GM19238 (cell line): Measurements from ENCODE around the gene CHRNA4.

Experiments used
- DNase-seq: peaks from one replicate; pipeline ENCODE4 v3.0.0; 2011; ENCODE audit warnings: low spot score; ENCODE audit not compliant: insufficient read length

Gene CHRNA4

GRCh38 chr20:63321148-63321831 lies 39.9 kb downstream of the CHRNA4 start:
- DNase-seq: no peak

DNA sequence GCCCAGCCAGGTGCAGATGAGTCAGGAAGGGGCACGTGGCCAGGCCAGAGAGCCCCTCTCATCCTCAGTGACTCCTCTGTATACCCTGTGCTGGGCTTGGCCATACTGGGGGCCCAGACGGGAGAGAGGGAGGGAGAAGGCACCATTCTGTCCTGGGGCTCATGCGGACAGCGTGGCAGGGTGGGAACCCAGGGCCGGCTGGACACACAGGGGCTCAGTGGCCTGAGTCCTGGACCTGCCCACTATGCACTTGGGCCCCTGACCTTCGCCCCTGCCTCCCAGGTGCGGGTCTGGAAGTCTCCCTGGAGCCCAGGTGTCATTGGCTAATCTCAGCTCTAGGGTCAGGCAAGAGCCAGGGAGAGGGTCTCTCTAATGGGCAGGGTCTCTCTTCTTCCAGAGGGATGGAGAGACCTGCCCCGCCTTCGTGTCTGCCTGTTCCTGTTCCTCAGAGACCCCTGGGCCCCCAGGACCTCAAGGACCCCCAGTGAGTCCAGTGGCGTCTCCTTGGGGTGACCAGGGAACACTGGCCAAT lies 40.5 kb downstream of the CHRNA4 start:
- no peak for DNase-seq

DNA sequence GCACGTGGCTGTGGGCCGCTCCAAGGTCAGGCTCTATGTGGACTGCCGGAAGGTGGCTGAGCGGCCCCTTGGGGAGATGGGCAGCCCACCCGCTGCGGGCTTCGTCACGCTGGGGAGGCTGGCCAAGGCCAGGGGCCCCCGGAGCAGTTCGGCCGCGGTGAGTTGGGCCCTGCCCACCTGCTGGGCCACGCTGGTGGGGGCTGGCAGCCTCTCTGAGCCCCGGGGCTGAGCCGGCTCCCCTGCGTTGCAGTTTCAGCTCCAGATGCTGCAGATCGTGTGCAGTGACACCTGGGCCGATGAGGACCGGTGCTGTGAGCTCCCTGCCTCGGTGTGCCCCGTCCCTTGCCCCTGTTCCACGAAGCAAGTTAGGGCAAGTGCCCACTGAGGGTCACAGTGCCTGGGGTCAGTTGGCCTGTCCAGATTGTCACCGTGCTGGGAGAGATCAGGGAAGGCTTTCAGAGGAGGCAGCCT lies 41.1 kb downstream of the CHRNA4 start:
- no peak for DNase-seq

- DNase-seq: no peak
Measured at GRCh38 chr20:63319164-63320040, 41.7 kb downstream of the CHRNA4 start.

- DNase-seq: no peak
Measured at GRCh38 chr20:63318391-63319163, 42.6 kb downstream of the CHRNA4 start.

DNA sequence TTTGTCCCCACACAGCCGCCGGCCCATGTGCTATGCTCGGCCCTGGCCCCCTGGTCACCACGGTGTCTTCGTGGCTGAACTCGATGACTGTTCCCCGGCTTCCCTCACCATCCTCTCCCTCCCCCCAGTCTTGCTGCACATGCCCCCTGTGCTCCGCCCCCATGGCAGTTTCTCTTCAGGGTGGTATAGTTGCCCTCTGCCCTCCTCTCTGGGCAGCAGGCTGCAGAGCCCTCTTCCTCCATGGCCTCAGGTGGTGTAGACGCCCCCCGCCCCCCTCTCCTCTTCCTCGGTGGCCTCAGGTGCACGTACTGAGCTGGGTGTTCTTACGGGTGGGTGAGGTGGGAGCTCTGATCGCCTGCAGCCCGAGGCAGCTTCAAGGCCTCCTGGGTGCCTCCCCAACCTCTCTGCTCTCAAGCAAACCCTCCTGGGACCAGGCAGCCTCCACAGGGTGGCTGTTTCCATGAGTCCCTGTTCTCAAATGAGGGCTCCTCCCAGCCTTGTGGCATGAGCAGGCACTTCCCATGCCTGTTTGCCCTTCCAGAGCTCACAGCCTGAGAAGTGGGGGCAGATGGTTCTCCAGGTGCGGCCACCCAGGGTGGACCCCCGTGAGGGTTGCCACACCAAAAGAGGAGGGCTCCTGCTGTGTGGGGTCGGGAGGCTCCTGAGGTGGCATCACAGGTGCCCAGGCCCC lies 43.4 kb downstream of the CHRNA4 start:
- DNase-seq: no peak

DNA sequence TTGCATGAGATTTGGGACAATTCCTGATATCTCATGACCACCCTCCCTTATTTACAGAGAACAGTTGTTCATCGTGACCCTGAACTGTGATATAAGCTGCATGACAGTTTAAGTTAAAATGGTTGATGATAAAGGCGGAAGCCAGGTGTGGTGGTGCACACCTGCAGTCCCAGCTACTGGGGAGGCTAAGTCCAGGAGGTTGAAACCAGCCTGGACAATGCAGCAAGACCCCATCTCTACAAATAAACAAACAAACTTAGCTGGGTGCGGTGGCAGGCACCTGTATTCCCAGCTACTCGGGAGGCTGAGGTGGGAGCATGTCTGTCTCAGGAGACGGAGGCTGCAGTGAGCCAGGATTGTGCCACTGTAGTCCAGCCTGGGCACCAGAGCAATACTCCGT lies 44.1 kb downstream of the CHRNA4 start:
- DNase-seq: no peak

- DNase-seq: no peak
Measured at GRCh38 chr20:63316502-63316921, 44.6 kb downstream of the CHRNA4 start.

GRCh38 chr20:63315731-63316491 lies 45.2 kb downstream of the CHRNA4 start:
- no peak for DNase-seq

DNA sequence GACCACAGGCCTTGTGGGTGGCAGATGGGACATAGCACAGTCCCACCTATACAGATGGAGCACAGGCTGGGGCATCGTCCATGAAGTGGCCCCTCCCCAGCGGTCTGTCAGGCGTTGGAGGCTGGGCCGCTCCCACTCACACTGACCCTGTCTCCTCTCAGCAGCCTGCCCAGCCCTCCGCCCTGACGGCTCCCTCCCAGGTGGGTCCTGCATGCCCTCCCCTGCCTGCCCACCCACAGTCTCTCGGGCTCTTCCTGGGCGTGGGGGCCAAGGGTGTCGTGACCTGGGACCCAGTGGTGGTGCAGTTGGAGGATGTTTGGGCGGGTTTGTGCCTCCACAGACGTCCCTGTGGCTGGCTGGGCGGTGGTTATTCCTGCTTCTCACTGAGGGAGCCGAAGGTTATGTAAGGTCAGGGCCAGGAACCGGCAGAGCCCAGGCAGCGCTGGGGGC lies 45.9 kb downstream of the CHRNA4 start:
- DNase-seq: no peak

GRCh38 chr20:63314566-63315239 lies 46.4 kb downstream of the CHRNA4 start:
- DNase-seq: no peak

GRCh38 chr20:63314015-63314471 lies 47.1 kb downstream of the CHRNA4 start:
- no peak for DNase-seq

GRCh38 chr20:63313349-63314014 lies 47.7 kb downstream of the CHRNA4 start:
- no peak for DNase-seq

DNA sequence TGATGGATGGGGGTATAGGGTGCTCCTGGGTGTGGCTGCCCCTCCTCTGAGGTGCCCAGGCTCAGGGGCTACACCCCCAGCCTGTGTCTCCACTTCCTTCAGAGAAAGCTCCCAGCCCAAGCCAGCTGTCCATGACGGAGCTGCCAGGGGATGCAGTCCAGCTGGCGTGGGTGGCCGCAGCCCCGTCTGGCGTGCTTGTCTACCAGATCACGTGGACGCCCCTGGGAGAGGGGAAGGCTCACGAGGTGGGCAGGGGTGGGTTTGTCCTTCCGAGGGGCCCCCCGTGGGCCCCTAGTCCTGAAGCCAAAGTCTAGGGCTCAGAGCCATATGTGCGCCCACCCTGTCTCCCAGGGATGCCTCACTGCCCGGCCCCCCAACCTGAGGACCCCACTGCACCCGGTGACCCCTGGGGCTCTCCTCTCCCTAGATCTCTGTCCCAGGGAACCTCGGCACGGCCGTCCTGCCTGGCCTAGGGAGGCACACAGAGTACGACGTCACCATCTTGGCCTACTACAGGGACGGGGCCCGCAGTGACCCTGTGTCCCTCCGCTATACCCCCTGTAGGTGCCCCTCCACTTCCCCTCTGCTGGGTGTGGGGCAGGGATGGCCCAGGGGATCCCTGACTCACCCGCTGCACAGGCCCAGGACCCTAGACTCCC lies 48.3 kb downstream of the CHRNA4 start:
- DNase-seq: no peak

DNA sequence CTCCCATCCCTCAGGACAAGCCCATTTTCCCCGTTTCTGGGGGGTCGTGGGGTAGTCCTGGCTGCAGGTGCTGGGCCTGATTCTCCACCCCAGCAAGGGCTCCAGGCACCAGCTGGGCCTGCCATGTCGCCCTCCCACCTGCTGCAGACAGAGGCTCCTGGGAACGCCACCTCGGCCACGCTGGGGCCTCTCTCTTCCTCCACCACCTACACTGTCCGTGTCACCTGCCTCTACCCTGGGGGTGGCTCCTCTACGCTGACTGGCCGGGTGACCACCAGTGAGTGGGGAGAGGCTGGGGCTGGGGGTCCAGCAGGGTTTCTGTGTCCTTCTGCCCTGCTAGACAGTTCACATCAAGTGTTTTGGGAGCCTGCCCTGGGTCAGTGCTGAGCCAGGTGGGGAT lies 48.9 kb downstream of the CHRNA4 start:
- DNase-seq: no peak

GRCh38 chr20:63311833-63312243 lies 49.3 kb downstream of the CHRNA4 start:
- DNase-seq: no peak

- no peak for DNase-seq
Measured at GRCh38 chr20:63311186-63311832, 49.8 kb downstream of the CHRNA4 start.
